Thyroid gland (tissue), 4 donors: ENCODE measurements around the gene OR4E1. TPM values are rescaled to one million over a fixed set of nuclear protein-coding genes. Genes with fewer than 3 reads are reported as not detected.

Experiments
- DNase-seq, 2 donors: peaks; one replicate each; pipeline ENCODE4 v3.0.0-alpha.2; 2019
- H3K27ac ChIP-seq, 3 donors: fragments of 200-600 bp; sonication (generic); 1 replicate in 2 of 3; 2 replicates in 1 of 3; pipeline ENCODE4 v1.5.1; 2016 to 2019; ENCODE audit warnings: mild to moderate bottlenecking in 1 of 3, moderate library complexity in 1 of 3
- H3K27me3 ChIP-seq: fragments of 200-600 bp; sonication (generic); one replicate; pipeline ENCODE4 v1.5.1; 2019
- H3K36me3 ChIP-seq, 2 donors: fragments of 200-600 bp; sonication (generic); one replicate each; pipeline ENCODE4 v1.5.1; 2016 to 2019
- H3K4me1 ChIP-seq, 2 donors: fragments of 200-600 bp; sonication (generic); one replicate each; pipeline ENCODE4 v1.5.1; 2017 to 2019
- H3K4me3 ChIP-seq, 3 donors: fragments of 200-600 bp; sonication (generic); replicated peaks in 1 of 3; 1 replicate in 2 of 3; 2 replicates in 1 of 3; pipeline ENCODE4 v1.5.1; 2016; ENCODE audit warnings: mild to moderate bottlenecking in 1 of 3
- H3K9me3 ChIP-seq: fragments of 200-600 bp; sonication (generic); one replicate; pipeline ENCODE4 v1.5.1; 2017
- CTCF ChIP-seq, 6 experiments: fragments of 200-600 bp in 3 of 6; fragments of 450-650 bp in 3 of 6; sonication (generic) in 3 of 6; IDR thresholded peaks; one replicate each; pipeline ENCODE4 v1.5.1; 2016 to 2019; ENCODE audit warnings: antibody characterized with exemption in 6 of 6, mild to moderate bottlenecking in 2 of 6, inconsistent platforms in 1 of 6, moderate library complexity in 1 of 6
- POLR2A ChIP-seq, 2 donors: fragments of 450-650 bp; IDR thresholded peaks; one replicate each; pipeline ENCODE4 v1.6.1; 2017; ENCODE audit warnings: antibody characterized with exemption in 2 of 2, mild to moderate bottlenecking in 2 of 2, moderate library complexity in 1 of 2
- WGBS, 2 donors: methylation state at CpG; one replicate each; pipeline ENCODE4 v1.1.5; 2017; 5-methylcytosine and 5-hydroxymethylcytosine counted together
- intact Hi-C: fragments of 100-400 bp; cut with DNase I; formaldehyde crosslinking; loops from one replicate; pipeline ENCODE4 v1.15.1; 2023
- total RNA-seq, 4 donors: library from RNA; depleted of rRNA; stranded (reverse); fragments of >200 nt; gene quantifications; one replicate each; pipeline ENCODE4 v1.2.3, GENCODE V29; 2016

OR4E1 gene
- total RNA-seq, 4 donors from 2014 or later: not detected

GRCh38 chr14:21668377-21668776, 5.2 kb downstream of the OR4E1 start:
- 81 to 85% methylated on average over 3 of the region's 3 CpGs for WGBS, 2 donors
- no peaks in the 10 kb centered on the region for H3K36me3 ChIP-seq
- intact Hi-C loops: no loop called here
- H3K9me3 ChIP-seq: no peaks in the 10 kb centered on the region
- no peak for DNase-seq
- no peak for TF ChIP-seq CTCF (IDR thresholded peaks at IDR 0.05)
- no peak for TF ChIP-seq POLR2A (IDR thresholded peaks at IDR 0.05)
- no peaks in the 10 kb centered on the region for H3K27me3 ChIP-seq
- H3K27ac ChIP-seq: no peak overlapping the region
- no peaks in the 10 kb centered on the region for H3K4me1 ChIP-seq
- H3K4me3 ChIP-seq: no peak overlapping the region

- no peaks in the 10 kb centered on the region for H3K4me1 ChIP-seq
These were observed 16.6 kb downstream of the OR4E1 start for GRCh38 chr14:21656980-21657379.

GRCh38 chr14:21654215-21654614, 19.4 kb downstream of the OR4E1 start:
- no peak for TF ChIP-seq POLR2A (IDR thresholded peaks at IDR 0.05)
- no peak for TF ChIP-seq CTCF (IDR thresholded peaks at IDR 0.05)
- Histone ChIP-seq H3K4me3 (no peak overlapping the region), H3K27me3 (no peaks in the 10 kb centered on the region), H3K36me3 (no peaks in the 10 kb centered on the region), H3K27ac (no peak overlapping the region), H3K9me3 (no peaks in the 10 kb centered on the region), H3K4me1 (no peaks in the 10 kb centered on the region)
- WGBS, 2 donors: 86 to 89% methylated on average over 5 of the region's 5 CpGs
- intact Hi-C loops: no loop called here
- no peak for DNase-seq

More at GRCh38 chr14:21656980-21657379, 16.6 kb downstream of the OR4E1 start:
- intact Hi-C loops: no loop called here
- Histone ChIP-seq H3K27me3 (no peaks in the 10 kb centered on the region), H3K9me3 (no peaks in the 10 kb centered on the region), H3K4me3 (no peak overlapping the region), H3K36me3 (no peaks in the 10 kb centered on the region), H3K27ac (no peak overlapping the region)
- WGBS, 2 donors: 87 to 94% methylated on average over 1 of the region's 1 CpG
- no peak for DNase-seq
- TF ChIP-seq POLR2A (IDR thresholded peaks at IDR 0.05): no peak
- no peak for TF ChIP-seq CTCF (IDR thresholded peaks at IDR 0.05)

GRCh38 chr14:21653331-21653885, 20.2 kb downstream of the OR4E1 start, which contains the start of gene OR4E2:
Gene OR4E2 (plus strand): TSS chr14:21653835. CDS start chr14:21665083, 11,248 bp downstream.
- TF ChIP-seq CTCF (IDR thresholded peaks at IDR 0.05) (no peak), POLR2A (IDR thresholded peaks at IDR 0.05) (no peak)
- 77 to 87% methylated on average over 2 of the region's 2 CpGs for WGBS, 2 donors
- intact Hi-C loops: no loop called here
- no peak within 1 kb of the TSS for H3K4me3 ChIP-seq
- no peak within 1 kb of the TSS for H3K27ac ChIP-seq
- no peaks in the 10 kb centered on the region for H3K4me1 ChIP-seq
- no peak for DNase-seq
- H3K9me3 ChIP-seq: no peaks in the 10 kb centered on the region
- H3K36me3 ChIP-seq: no peaks in the 10 kb centered on the region
- H3K27me3 ChIP-seq: no peaks in the 10 kb centered on the region

GRCh38 chr14:21652209-21652808, 21.3 kb downstream of the OR4E1 start:
- TF ChIP-seq CTCF (IDR thresholded peaks at IDR 0.05): no peak
- Histone ChIP-seq H3K4me3 (no peak overlapping the region), H3K27me3 (no peaks in the 10 kb centered on the region), H3K4me1 (no peaks in the 10 kb centered on the region), H3K36me3 (no peaks in the 10 kb centered on the region), H3K9me3 (no peaks in the 10 kb centered on the region), H3K27ac (no peak overlapping the region)
- no peak for DNase-seq
- intact Hi-C loops: no loop called here
- 57 to 63% methylated on average over 1 of the region's 1 CpG for WGBS, 2 donors
